Esophagus squamous epithelium (tissue), 5 donors: ENCODE results near the gene SKI. TPM values are rescaled to one million over a fixed set of nuclear protein-coding genes. Genes with fewer than 3 reads are reported as not detected.

ENCODE experiments used
- DNase-seq: peaks from one replicate; lab custom pipeline; 2025; lab: John Stamatoyannopoulos, UW
- H3K27ac ChIP-seq, 4 donors: fragments of 200-600 bp; sonication (generic); one replicate each; pipeline ENCODE4 v1.5.1; 2016 to 2019; ENCODE audit warnings: mild to moderate bottlenecking in 1 of 4
- H3K27me3 ChIP-seq, 4 donors: fragments of 200-600 bp; sonication (generic); 1 replicate in 3 of 4; 2 replicates in 1 of 4; pipeline versions ENCODE4 v1.5.1 to v1.6.0; 2017 to 2021; ENCODE audit warnings: antibody characterized with exemption in 1 of 4
- H3K36me3 ChIP-seq, 3 donors: fragments of 200-600 bp; sonication (generic); one replicate each; pipeline ENCODE4 v1.5.1; 2016 to 2019
- H3K4me1 ChIP-seq, 3 donors: fragments of 200-600 bp; sonication (generic); one replicate each; pipeline ENCODE4 v1.5.1; 2017 to 2019
- H3K4me3 ChIP-seq, 4 donors: fragments of 200-600 bp; sonication (generic); 1 replicate in 3 of 4; 2 replicates in 1 of 4; pipeline ENCODE4 v1.5.1; 2016 to 2019; ENCODE audit warnings: mild to moderate bottlenecking in 2 of 4, moderate library complexity in 1 of 4
- H3K9me3 ChIP-seq, 3 donors: fragments of 200-600 bp; sonication (generic); one replicate each; pipeline ENCODE4 v1.5.1; 2016 to 2019
- CTCF ChIP-seq, 6 experiments: fragments of 450-650 bp in 4 of 6; fragments of 200-600 bp in 2 of 6; sonication (generic) in 2 of 6; IDR thresholded peaks; one replicate each; pipeline ENCODE4 v1.5.1; 2016 to 2019; ENCODE audit warnings: antibody characterized with exemption in 6 of 6, mild to moderate bottlenecking in 4 of 6, moderate library complexity in 4 of 6
- POLR2A ChIP-seq, 4 donors: fragments of 450-650 bp; IDR thresholded peaks; one replicate each; pipeline ENCODE4 v1.6.1; 2017; ENCODE audit warnings: antibody characterized with exemption in 4 of 4, mild to moderate bottlenecking in 4 of 4, moderate library complexity in 3 of 4
- WGBS, 2 donors: methylation state at CpG; one replicate each; pipeline ENCODE4 v1.1.5; 2018; 5-methylcytosine and 5-hydroxymethylcytosine counted together
- intact Hi-C: fragments of 100-400 bp; cut with DNase I; formaldehyde crosslinking; loops from one replicate; pipeline ENCODE4 v1.15.0; 2022
- total RNA-seq, 4 donors: library from RNA; depleted of rRNA; stranded (reverse); fragments of >200 nt; gene quantifications; one replicate each; pipeline ENCODE4 v1.1.0, GENCODE V29; 2016
- donor health status: DM: yes; HTN: yes; CAD: no.

Gene SKI
- total RNA-seq, 4 donors from 2014 or later = 18.2 to 38.8 (median 25.2) TPM

GRCh38 chr1:2354511-2355372 is 126.6 kb downstream of the SKI start:
- Histone ChIP-seq H3K4me1 (peaks cover 12 to 18% (median 15%) of the 10 kb centered on the region in 3 donors), H3K27ac (no peak overlapping the region), H3K27me3 (peaks cover 0 to 12% (median 0%) of the 10 kb centered on the region in 4 donors), H3K4me3 (no peak overlapping the region), H3K36me3 (no peaks in the 10 kb centered on the region), H3K9me3 (no peaks in the 10 kb centered on the region)
- 86 to 93% methylated on average over 16 to 21 of the region's 38 CpGs for WGBS, 2 donors
- intact Hi-C loops = no loop called here
- no peak for DNase-seq
- TF ChIP-seq CTCF (IDR thresholded peaks at IDR 0.05) (no peak), POLR2A (IDR thresholded peaks at IDR 0.05) (no peak)

DNA sequence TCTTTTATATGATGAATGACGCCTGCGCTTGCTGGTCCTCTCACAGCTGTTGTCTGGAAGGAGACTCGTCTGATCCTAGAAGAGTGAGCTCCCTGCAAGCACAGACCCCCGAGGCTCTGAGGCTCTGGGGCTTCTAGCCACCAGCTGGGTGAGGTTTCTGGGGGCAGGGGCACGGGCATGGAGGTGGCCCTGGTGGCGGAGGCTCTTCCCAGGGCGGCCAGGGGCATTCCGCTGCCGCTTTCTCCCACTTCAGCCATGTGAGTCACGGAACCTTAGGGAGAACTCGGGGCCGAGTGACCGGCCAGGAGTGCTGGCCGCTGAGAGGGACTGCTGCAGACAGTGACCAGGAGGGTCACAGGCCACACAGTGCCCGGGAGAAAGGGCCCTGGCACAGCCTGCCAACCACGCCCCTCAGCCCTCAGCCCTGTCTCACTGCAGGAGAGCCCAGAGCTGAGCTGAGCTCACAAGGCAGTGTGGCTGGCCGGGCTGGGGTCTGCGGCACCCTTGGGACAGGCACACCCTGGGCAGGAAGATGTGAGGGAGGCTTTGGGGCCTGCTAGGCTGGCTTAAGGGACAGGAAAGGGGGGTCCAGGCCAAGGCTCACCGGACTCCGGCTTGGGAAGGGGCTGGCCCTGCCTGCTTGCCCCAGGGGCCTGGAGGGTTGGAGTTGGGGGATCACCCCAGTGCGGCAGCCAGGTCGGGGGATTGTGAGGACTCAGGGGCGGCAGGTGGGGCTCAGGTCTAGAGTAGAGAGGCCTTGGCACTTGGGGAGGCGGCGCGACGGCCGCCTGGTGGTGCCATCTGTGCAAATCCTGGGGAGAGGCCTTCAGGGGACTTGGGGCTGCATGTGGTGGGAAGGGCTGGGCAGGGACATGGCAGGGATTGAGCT is 127.5 kb downstream of the SKI start:
- H3K9me3 ChIP-seq = no peaks in the 10 kb centered on the region
- H3K4me1 ChIP-seq = peaks cover 12 to 18% (median 15%) of the 10 kb centered on the region in 3 donors
- H3K27ac ChIP-seq = no peak overlapping the region
- no peak overlapping the region for H3K4me3 ChIP-seq
- DNase-seq = no peak
- peaks cover 0 to 12% (median 0%) of the 10 kb centered on the region in 4 donors for H3K27me3 ChIP-seq
- WGBS, 2 donors = 90 to 92% methylated on average over 4 to 10 of the region's 28 CpGs
- TF ChIP-seq CTCF (IDR thresholded peaks at IDR 0.05) (no peak), POLR2A (IDR thresholded peaks at IDR 0.05) (no peak)
- H3K36me3 ChIP-seq = no peaks in the 10 kb centered on the region
- intact Hi-C loops = no loop called here

DNA sequence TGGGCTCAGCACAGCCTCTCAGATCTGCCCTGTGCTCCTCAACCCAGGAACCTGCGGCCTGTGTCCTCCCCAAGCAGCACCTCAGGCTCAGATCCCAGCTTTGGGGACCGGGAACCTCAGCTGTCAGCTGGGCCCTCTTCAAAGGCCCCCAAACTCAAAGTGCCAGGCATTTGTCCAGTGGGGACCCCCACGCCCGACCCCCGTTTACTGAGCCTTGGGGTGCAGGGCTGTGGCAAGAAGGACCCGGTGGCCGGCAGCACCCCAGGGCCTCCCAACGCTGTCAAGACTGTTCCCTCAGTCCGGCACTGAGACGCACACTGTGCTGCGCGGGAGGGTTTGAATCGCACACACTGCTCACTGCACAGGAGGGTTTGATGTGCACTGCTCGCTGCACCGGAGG is 128.3 kb downstream of the SKI start:
- Histone ChIP-seq H3K4me1 (peaks cover 12 to 18% (median 15%) of the 10 kb centered on the region in 3 donors), H3K27me3 (peaks cover 0 to 7% (median 0%) of the 10 kb centered on the region in 4 donors), H3K9me3 (no peaks in the 10 kb centered on the region), H3K4me3 (no peak overlapping the region), H3K36me3 (no peaks in the 10 kb centered on the region), H3K27ac (no peak overlapping the region)
- 95% methylated on average over 8 of the region's 15 CpGs; no CpG with 5 or more reads in 1 of the 2 donors for WGBS, 2 donors
- DNase-seq = no peak
- intact Hi-C loops = no loop called here
- no peak for TF ChIP-seq CTCF (IDR thresholded peaks at IDR 0.05)
- no peak for TF ChIP-seq POLR2A (IDR thresholded peaks at IDR 0.05)

DNA sequence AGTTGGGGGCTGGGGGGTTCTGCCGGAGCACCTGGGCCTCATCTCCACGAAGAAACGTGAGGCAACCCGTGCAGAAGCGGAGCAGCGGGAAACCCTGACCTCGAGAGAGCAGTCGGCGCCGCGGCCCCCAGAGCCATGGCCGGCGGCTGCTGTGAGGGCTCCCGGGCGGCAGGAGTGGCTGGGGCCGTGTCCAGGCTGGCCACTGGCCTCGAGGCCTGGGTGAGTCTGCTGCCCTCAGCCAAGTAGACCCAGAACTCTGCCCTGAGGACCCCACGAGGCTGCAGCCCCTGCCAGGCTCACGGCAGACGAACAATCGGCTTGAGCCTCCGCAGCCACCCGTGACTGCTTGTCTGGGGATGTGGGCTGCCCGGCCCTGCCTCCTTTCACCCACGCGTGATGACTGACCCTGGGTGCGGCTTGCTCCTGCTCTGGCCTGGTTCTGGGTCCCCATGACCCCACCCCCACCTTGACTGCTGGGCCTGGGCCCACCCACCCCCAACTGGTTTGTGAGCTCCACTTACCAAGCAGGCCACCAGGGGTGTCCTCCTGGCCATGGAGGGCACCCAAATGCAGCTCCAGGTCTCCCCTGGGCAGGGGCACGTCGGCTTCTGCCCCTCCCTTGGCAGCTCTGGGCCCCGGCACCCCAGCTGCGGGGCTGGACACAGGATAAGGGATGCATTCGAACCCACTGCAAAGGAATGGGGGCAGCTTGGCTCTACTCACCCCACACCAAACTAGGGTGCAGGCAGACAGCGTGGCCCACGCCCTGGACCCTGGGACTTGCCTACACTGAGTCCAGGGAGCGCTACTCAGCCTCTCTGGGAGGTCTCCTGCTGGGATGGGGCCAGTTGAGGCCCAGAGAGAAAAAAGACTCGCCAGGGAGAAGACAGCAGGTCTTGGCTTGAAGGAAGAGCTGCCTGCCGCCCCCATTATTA is 129.1 kb downstream of the SKI start:
- intact Hi-C loops = no loop called here
- Histone ChIP-seq H3K4me3 (no peak overlapping the region), H3K27me3 (no peaks in the 10 kb centered on the region), H3K36me3 (no peaks in the 10 kb centered on the region), H3K27ac (no peak overlapping the region), H3K9me3 (no peaks in the 10 kb centered on the region), H3K4me1 (peaks cover 12 to 18% (median 15%) of the 10 kb centered on the region in 3 donors)
- no peak for TF ChIP-seq POLR2A (IDR thresholded peaks at IDR 0.05)
- TF ChIP-seq CTCF (IDR thresholded peaks at IDR 0.05) = no peak
- DNase-seq = no peak
- 85 to 88% methylated on average over 6 to 11 of the region's 37 CpGs for whole genome bisulfite sequencing, 2 donors
